CD14-positive monocyte (primary cell): Measurements from ENCODE around the gene SPTB. TPM values are rescaled to one million over a fixed set of nuclear protein-coding genes. Genes with fewer than 3 reads are reported as not detected.

Source experiments
- DNase-seq, 3 donors: peaks; one replicate each; pipeline ENCODE4 v3.0.0-alpha.2; 2011 to 2022
- H2AFZ ChIP-seq: 2 replicates; pipeline ENCODE4 v1.6.0; 2012; ENCODE audit warnings: mild to moderate bottlenecking, low read depth, low read length, inconsistent platforms; ENCODE audit not compliant: insufficient read depth, poor library complexity, severe bottlenecking
- H3K27ac ChIP-seq, 2 donors: 1 replicate in 1 of 2; 2 replicates in 1 of 2; pipeline ENCODE4 v1.5.1; 2012 to 2013; ENCODE audit warnings: low read length in 2 of 2, control low read depth in 1 of 2, inconsistent platforms in 1 of 2, low read depth in 1 of 2, mild to moderate bottlenecking in 1 of 2
- H3K27me3 ChIP-seq, 2 donors: one replicate each; pipeline versions ENCODE4 v1.6.0 to v1.6.1; 2011 to 2013; ENCODE audit warnings: low read length in 2 of 2; ENCODE audit not compliant: control insufficient read depth in 2 of 2, insufficient read depth in 2 of 2
- H3K36me3 ChIP-seq, 2 donors: replicated peaks in 1 of 2; 1 replicate in 1 of 2; 2 replicates in 1 of 2; pipeline versions ENCODE4 v1.5.1 to v1.6.1; 2012 to 2013; ENCODE audit warnings: low read length in 2 of 2, control low read depth in 1 of 2, inconsistent platforms in 1 of 2, mild to moderate bottlenecking in 1 of 2; ENCODE audit not compliant: insufficient read depth in 2 of 2, control insufficient read depth in 1 of 2
- H3K4me1 ChIP-seq, 2 donors: 1 replicate in 1 of 2; 2 replicates in 1 of 2; pipeline versions ENCODE4 v1.5.1 to v1.6.1; 2012 to 2013; ENCODE audit warnings: low read length in 2 of 2, control low read depth in 1 of 2, inconsistent platforms in 1 of 2, mild to moderate bottlenecking in 1 of 2, moderate library complexity in 1 of 2; ENCODE audit not compliant: insufficient read depth in 2 of 2, control insufficient read depth in 1 of 2
- H3K4me2 ChIP-seq: replicated peaks from 2 replicates; pipeline ENCODE3; 2012; ENCODE audit warnings: low read length, moderate library complexity, mild to moderate bottlenecking; ENCODE audit not compliant: poor library complexity, severe bottlenecking; ENCODE audit errors: extremely low read depth
- H3K4me3 ChIP-seq, 3 experiments: fragments of 200-600 bp in 1 of 3; sonication (generic) in 1 of 3; replicated peaks in 1 of 3; 1 replicate in 2 of 3; 2 replicates in 1 of 3; pipeline ENCODE4 v1.5.1; 2011 to 2013; ENCODE audit warnings: low read length in 3 of 3, mild to moderate bottlenecking in 3 of 3, control low read depth in 2 of 3, low read depth in 2 of 3, inconsistent platforms in 1 of 3, moderate library complexity in 1 of 3
- H3K79me2 ChIP-seq: 2 replicates; pipeline ENCODE4 v1.6.0; 2012; ENCODE audit warnings: mild to moderate bottlenecking, control low read depth, inconsistent platforms, low read length, moderate library complexity; ENCODE audit not compliant: insufficient read depth
- H3K9ac ChIP-seq: 2 replicates; pipeline ENCODE4 v1.6.0; 2017; ENCODE audit warnings: low read length, mild to moderate bottlenecking; ENCODE audit not compliant: insufficient read depth, poor library complexity, severe bottlenecking
- H3K9me3 ChIP-seq, 2 donors: replicated peaks in 1 of 2; 1 replicate in 1 of 2; 2 replicates in 1 of 2; pipeline versions ENCODE4 v1.5.1 to v1.6.1; 2012 to 2013; ENCODE audit warnings: low read length in 2 of 2, control low read depth in 1 of 2; ENCODE audit not compliant: control insufficient read depth in 1 of 2, insufficient read depth in 1 of 2
- H4K20me1 ChIP-seq: 2 replicates; pipeline ENCODE4 v1.6.0; 2012; ENCODE audit warnings: mild to moderate bottlenecking, low read length, control low read depth, moderate library complexity; ENCODE audit not compliant: insufficient read depth
- H3K27ac Mint-ChIP-seq, 7 donors: one replicate each; pipeline ENCODE4 v1.8.0; 2020; ENCODE audit warnings: mild to moderate bottlenecking in 7 of 7, mixed read lengths in 7 of 7, moderate library complexity in 6 of 7, inconsistent platforms in 2 of 7
- H3K27me3 Mint-ChIP-seq, 3 donors: one replicate each; pipeline ENCODE4 v1.8.0; 2021 to 2022; ENCODE audit warnings: low read depth in 3 of 3, mild to moderate bottlenecking in 3 of 3, mixed read lengths in 3 of 3, moderate library complexity in 3 of 3, inconsistent platforms in 1 of 3
- H3K36me3 Mint-ChIP-seq, 2 donors: one replicate each; pipeline ENCODE4 v1.8.0; 2020; ENCODE audit warnings: mixed read lengths in 2 of 2, inconsistent platforms in 1 of 2, mild to moderate bottlenecking in 1 of 2
- H3K4me1 Mint-ChIP-seq: one replicate; pipeline ENCODE4 v1.8.0; 2020; ENCODE audit warnings: mild to moderate bottlenecking, mixed read lengths
- H3K4me3 Mint-ChIP-seq, 2 donors: one replicate each; pipeline ENCODE4 v1.8.0; 2020; ENCODE audit warnings: mild to moderate bottlenecking in 2 of 2, mixed read lengths in 2 of 2, moderate library complexity in 1 of 2
- H3K9me3 Mint-ChIP-seq, 7 donors: one replicate each; pipeline ENCODE4 v1.8.0; 2020 to 2022; ENCODE audit warnings: mixed read lengths in 7 of 7, mild to moderate bottlenecking in 6 of 7, moderate library complexity in 6 of 7, inconsistent platforms in 2 of 7
- CTCF ChIP-seq: fragments of 200-600 bp; IDR thresholded peaks from one replicate; pipeline ENCODE4 v1.8.0; 2022; ENCODE audit warnings: antibody characterized with exemption, mild to moderate bottlenecking
- WGBS: methylation state at CpG from one replicate; pipeline ENCODE4 v1.1.5; 2013; ENCODE audit warnings: missing lambda C conversion rate; ENCODE audit not compliant: insufficient coverage; 5-methylcytosine and 5-hydroxymethylcytosine counted together
- intact Hi-C, 2 donors: fragments of 100-400 bp; cut with micrococcal nuclease; formaldehyde crosslinking; loops; one replicate each; pipeline versions ENCODE4 v1.15.0 to v1.15.1; 2023
- polyA plus RNA-seq, 3 donors: library from polyadenylated mRNA; depleted of rRNA in 1 of 3; unstranded in 2 of 3; stranded (reverse) in 1 of 3; fragments of 300-500 nt in 2 of 3; fragments of >200 nt in 1 of 3; fragmentation: Illumina TruSeq in 2 of 3; gene quantifications; 1 replicate in 2 of 3; 2 replicates in 1 of 3; pipeline ENCODE4 v1.2.3, GENCODE V29; 2012 to 2021

Gene SPTB
- polyA plus RNA-seq, 3 donors = not detected

- Histone ChIP-seq H2AFZ (no peak overlapping the region), H3K79me2 (no peaks in the 10 kb centered on the region), H3K4me1 (peaks cover 50 to 60% of the 10 kb centered on the region in 2 donors), H3K4me3 (no peak overlapping the region), H3K9me3 (no peaks in the 10 kb centered on the region), H4K20me1 (no peaks in the 10 kb centered on the region), H3K9ac (no peak overlapping the region), H3K4me2 (no peak overlapping the region), H3K36me3 (no peaks in the 10 kb centered on the region), H3K27me3 (peaks cover 27 to 34% of the 10 kb centered on the region in 2 donors), H3K27ac (no peak overlapping the region)
- no peak for TF ChIP-seq CTCF
- intact Hi-C loops = no loop called here
- Mint-ChIP-seq H3K4me1 (peaks cover 60% of the 10 kb centered on the region), H3K27ac (no peak overlapping the region), H3K27me3 (peaks cover 25 to 44% (median 27%) of the 10 kb centered on the region in 3 donors), H3K9me3 (peaks cover 0 to 5% (median 0%) of the 10 kb centered on the region in 7 donors), H3K4me3 (peak overlapping the region in 1 of 2 donors; percentile 15), H3K36me3 (peaks cover 2 to 22% of the 10 kb centered on the region in 2 donors)
- DNase-seq = no peak
- WGBS = 100% methylated on average over 1 of the region's 4 CpGs
Observed at GRCh38 chr14:64700894-64701293, 178.8 kb downstream of the SPTB start.

DNA sequence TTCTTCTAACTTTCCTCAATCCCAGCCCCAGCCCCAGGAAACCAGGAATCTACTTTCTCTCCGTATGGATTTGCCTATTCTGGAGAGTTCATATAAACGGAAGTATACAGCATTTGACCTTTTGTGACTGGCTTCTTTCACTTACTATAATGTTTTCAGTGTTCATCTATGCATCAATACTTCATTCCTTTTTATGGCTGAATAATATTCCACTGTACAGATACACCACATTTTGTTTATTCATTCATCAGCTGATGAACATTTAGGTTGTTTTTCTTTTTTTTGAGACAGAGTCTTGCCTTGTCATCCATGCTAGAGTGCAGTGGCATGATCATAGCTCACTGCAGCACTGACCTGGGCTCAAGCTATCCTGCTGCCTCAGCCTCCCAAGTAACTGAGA is 179.4 kb downstream of the SPTB start:
- Histone ChIP-seq H3K4me1 (peaks cover 44 to 54% of the 10 kb centered on the region in 2 donors), H3K4me2 (no peak overlapping the region), H3K79me2 (no peaks in the 10 kb centered on the region), H3K9me3 (no peaks in the 10 kb centered on the region), H3K9ac (no peak overlapping the region), H3K27me3 (peaks cover 27 to 34% of the 10 kb centered on the region in 2 donors), H3K27ac (no peak overlapping the region), H3K36me3 (no peaks in the 10 kb centered on the region), H4K20me1 (no peaks in the 10 kb centered on the region), H3K4me3 (no peak overlapping the region), H2AFZ (no peak overlapping the region)
- Mint-ChIP-seq H3K9me3 (peaks cover 0 to 5% (median 0%) of the 10 kb centered on the region in 7 donors), H3K27me3 (peaks cover 25 to 43% (median 27%) of the 10 kb centered on the region in 3 donors), H3K4me3 (no peak overlapping the region), H3K36me3 (peaks cover 2 to 22% of the 10 kb centered on the region in 2 donors), H3K4me1 (peaks cover 54% of the 10 kb centered on the region), H3K27ac (peak overlapping the region in 1 of 7 donors; percentile 30)
- no peak for DNase-seq
- intact Hi-C loops = no loop called here
- no peak for TF ChIP-seq CTCF
- no CpG with 5 or more reads among the region's 2 CpGs for WGBS
